Fibroblast of mammary gland (primary cell): ENCODE data around the gene POU6F2.

Experiments
- DNase-seq: peaks from one replicate; pipeline ENCODE4 v3.0.0-alpha.2; 2010; ENCODE audit warnings: low read depth
- H3K4me3 ChIP-seq: 2 replicates; pipeline ENCODE4 v1.5.1; 2011; ENCODE audit warnings: low read depth, mild to moderate bottlenecking, low read length, moderate library complexity; ENCODE audit not compliant: control insufficient read depth
- TF ChIP-seq, protein P1 (sequence below): conservative IDR thresholded peaks from 2 replicates; pipeline ENCODE4 v1.5.1; 2011; ENCODE audit warnings: low read depth, low read length, inconsistent platforms; ENCODE audit not compliant: control insufficient read depth, insufficient read depth

The POU6F2 gene

DNA sequence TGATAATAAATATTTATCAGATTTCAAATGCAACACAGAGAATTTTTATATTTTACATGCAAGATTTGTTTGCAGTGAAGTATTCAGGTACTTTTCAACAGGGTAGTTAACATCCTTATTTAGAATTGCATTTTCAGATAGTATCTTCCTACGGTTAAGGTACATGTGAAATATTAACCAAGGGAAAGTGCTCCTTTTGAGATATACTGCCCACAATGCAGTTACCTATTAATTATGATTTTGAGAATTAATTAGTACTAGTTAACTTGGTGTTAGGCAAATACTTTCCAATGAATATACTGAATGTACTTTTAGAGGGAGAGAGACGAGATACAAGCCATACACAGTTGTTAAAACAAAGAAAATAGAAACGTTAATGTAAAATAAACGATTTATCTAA lies 382.3 kb downstream of the POU6F2 start:
- TF ChIP-seq, protein P1, sequence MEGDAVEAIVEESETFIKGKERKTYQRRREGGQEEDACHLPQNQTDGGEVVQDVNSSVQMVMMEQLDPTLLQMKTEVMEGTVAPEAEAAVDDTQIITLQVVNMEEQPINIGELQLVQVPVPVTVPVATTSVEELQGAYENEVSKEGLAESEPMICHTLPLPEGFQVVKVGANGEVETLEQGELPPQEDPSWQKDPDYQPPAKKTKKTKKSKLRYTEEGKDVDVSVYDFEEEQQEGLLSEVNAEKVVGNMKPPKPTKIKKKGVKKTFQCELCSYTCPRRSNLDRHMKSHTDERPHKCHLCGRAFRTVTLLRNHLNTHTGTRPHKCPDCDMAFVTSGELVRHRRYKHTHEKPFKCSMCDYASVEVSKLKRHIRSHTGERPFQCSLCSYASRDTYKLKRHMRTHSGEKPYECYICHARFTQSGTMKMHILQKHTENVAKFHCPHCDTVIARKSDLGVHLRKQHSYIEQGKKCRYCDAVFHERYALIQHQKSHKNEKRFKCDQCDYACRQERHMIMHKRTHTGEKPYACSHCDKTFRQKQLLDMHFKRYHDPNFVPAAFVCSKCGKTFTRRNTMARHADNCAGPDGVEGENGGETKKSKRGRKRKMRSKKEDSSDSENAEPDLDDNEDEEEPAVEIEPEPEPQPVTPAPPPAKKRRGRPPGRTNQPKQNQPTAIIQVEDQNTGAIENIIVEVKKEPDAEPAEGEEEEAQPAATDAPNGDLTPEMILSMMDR = no peak
- no peak overlapping the region for H3K4me3 ChIP-seq

DNA sequence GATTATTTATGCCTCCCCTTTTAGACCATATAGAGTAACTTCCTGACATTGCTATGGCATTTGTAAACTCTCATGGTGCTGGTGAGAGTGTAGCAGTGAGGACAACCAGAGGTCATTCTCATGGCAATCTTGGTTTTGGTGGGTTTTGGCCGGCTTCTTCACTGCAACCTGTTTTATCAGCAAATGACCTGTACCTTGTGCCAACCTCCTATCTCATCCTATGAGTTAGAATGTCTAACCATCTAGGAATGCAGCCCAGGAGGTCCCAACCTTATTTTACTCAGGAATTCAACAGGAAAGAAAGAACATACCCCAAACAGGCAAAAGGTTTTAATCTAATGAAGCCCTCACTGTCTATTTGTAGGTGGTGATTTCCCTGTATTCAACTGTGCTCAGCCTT lies 383.1 kb downstream of the POU6F2 start:
- H3K4me3 ChIP-seq = no peak overlapping the region
- DNase-seq = no peak
- TF ChIP-seq, protein P1 = no peak

More for the DNA sequence above, 382.3 kb downstream of the POU6F2 start:
- DNase-seq = no peak

DNA sequence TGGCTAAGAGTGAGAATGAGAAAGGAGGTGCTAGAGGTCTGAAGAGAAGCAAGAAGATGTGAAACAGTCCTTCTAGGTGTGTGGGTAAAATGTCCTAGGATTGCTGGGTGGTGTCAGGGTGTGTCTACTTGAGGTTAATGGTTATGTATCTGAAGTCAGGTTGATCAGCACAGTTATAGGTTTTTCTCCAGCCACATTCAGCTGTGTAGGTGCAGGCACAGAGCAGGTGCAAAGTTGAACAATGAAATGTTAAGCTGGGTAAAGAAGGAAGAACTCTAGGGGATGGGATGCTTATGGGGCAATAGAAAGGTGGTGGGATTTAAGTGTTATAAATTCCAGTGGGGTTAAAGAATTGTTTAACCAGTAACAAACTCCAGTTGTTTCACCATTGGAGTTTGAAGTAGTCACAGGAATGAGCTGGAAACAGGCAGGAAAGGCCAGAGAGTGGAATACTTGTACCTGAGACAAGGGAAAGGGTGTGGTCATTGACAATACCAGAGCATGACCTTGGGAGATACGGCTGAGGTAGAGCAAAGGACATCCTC lies 388.1 kb downstream of the POU6F2 start:
- DNase-seq = no peak
- no peak overlapping the region for H3K4me3 ChIP-seq
- TF ChIP-seq, protein P1 = no peak

DNA sequence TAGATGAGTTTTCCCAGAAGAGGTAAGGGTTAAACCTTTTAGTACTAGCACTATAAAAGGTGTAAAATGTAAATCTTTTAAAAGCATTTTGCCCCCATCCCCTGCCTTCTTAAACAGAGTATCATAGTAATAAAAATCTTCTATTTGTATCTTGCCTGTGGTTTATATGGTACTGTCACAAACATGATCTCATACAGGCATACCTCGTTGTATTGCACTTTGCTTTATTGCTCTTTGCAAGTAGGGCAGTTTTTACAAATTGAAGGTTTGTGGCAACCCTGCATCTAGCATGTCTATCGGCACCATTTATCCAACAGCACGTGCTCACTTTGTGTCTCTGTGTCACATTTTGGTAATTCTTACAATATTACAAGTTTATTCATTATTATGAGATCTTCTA lies 389.7 kb downstream of the POU6F2 start:
- TF ChIP-seq, protein P1 = no peak
- no peak for DNase-seq
- H3K4me3 ChIP-seq = no peak overlapping the region

DNA sequence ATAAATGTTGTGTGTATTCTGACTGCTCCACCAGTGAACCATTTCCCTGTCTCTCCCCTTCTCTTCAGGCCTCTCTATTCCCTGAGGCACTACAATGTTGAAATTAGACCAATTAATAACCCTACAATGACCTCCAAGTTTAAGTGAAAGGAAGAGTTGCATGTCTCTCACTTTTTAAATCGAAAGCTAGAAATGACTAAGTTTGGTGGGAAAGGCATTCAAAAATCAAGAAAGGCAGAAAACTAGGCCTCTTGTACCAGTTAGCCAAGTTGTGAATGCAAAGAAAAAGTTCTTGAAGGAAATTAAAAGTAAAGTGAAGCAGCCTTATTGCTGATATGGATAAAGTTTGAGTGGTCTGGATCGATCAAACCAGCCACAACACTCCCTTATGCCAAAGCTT lies 390.2 kb downstream of the POU6F2 start:
- no peak for DNase-seq
- H3K4me3 ChIP-seq = no peak overlapping the region
- TF ChIP-seq, protein P1 = no peak

DNA sequence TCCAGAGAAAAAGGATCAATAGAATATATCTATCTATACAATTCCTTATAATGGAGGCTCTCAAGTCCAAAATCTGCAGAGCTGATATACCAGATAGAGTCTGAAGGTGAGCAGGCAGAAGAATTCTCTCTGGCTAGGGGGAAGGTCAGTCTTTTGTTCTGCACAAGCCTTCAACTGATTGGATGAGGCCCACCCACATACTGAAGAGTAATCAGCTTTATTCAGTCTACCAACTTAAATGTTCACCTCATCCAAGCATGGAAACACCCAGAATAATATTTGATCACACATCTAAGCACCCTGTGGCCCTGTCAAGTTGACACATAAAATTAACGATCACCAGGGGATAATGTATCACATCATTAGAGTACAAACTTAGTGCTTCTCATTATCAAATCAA lies 394.7 kb downstream of the POU6F2 start:
- no peak for DNase-seq
- H3K4me3 ChIP-seq = no peak overlapping the region
- TF ChIP-seq, protein P1 = no peak
